ENCODE measurements around the gene DCX. TPM values are rescaled to one million over a fixed set of nuclear protein-coding genes. Genes with fewer than 3 reads are reported as not detected.

DCX gene
- total RNA-seq, 1 donor from 2014 or later, result 41.4 TPM

GRCh38 chrX:111268506-111268905 is 143.5 kb downstream of the DCX start:
- peaks cover 3% of the 10 kb centered on the region for H3K27me3 Mint-ChIP-seq
- no peak overlapping the region for H3K27ac Mint-ChIP-seq
- no peaks in the 10 kb centered on the region for H3K36me3 Mint-ChIP-seq
- no peak for TF ChIP-seq CTCF (conservative IDR thresholded peaks at IDR 0.05)
- H3K4me1 Mint-ChIP-seq (ENCODE audit: unreplicated experiment), result peaks cover 20% of the 10 kb centered on the region
- H3K9me3 Mint-ChIP-seq, result no peaks in the 10 kb centered on the region
- no peak for DNase-seq (ENCODE audit: extremely low spot score, unreplicated experiment)
- peak overlapping the region; percentile 84 for H3K4me3 Mint-ChIP-seq

- no peak for TF ChIP-seq CTCF (conservative IDR thresholded peaks at IDR 0.05)
- Mint-ChIP-seq H3K27ac (no peak overlapping the region), H3K36me3 (peaks cover 6% of the 10 kb centered on the region), H3K4me1 (ENCODE audit: unreplicated experiment) (peaks cover 15% of the 10 kb centered on the region), H3K27me3 (peaks cover 3% of the 10 kb centered on the region), H3K4me3 (no peak overlapping the region), H3K9me3 (peaks cover 4% of the 10 kb centered on the region)
- no peak for DNase-seq (ENCODE audit: extremely low spot score, unreplicated experiment)
These were observed 146.5 kb downstream of the DCX start for GRCh38 chrX:111265486-111265885.

GRCh38 chrX:111264385-111264784 is 147.6 kb downstream of the DCX start:
- no peak for DNase-seq (ENCODE audit: extremely low spot score, unreplicated experiment)
- H3K27me3 Mint-ChIP-seq, result peaks cover 3% of the 10 kb centered on the region
- H3K4me3 Mint-ChIP-seq, result no peak overlapping the region
- no peak for TF ChIP-seq CTCF (conservative IDR thresholded peaks at IDR 0.05)
- H3K4me1 Mint-ChIP-seq (ENCODE audit: unreplicated experiment), result peaks cover 9% of the 10 kb centered on the region
- H3K9me3 Mint-ChIP-seq, result peaks cover 4% of the 10 kb centered on the region
- H3K36me3 Mint-ChIP-seq, result peaks cover 6% of the 10 kb centered on the region
- H3K27ac Mint-ChIP-seq, result no peak overlapping the region

GRCh38 chrX:111262086-111262485 is 149.9 kb downstream of the DCX start:
- DNase-seq (ENCODE audit: extremely low spot score, unreplicated experiment), result no peak
- H3K36me3 Mint-ChIP-seq, result peaks cover 6% of the 10 kb centered on the region
- H3K4me3 Mint-ChIP-seq, result no peak overlapping the region
- no peak overlapping the region for H3K27ac Mint-ChIP-seq
- H3K27me3 Mint-ChIP-seq, result peaks cover 3% of the 10 kb centered on the region
- H3K4me1 Mint-ChIP-seq (ENCODE audit: unreplicated experiment), result peaks cover 11% of the 10 kb centered on the region
- TF ChIP-seq CTCF (conservative IDR thresholded peaks at IDR 0.05), result no peak
- peaks cover 4% of the 10 kb centered on the region for H3K9me3 Mint-ChIP-seq

- TF ChIP-seq CTCF (conservative IDR thresholded peaks at IDR 0.05), result no peak
- Mint-ChIP-seq H3K36me3 (peaks cover 6% of the 10 kb centered on the region), H3K4me3 (no peak overlapping the region), H3K4me1 (ENCODE audit: unreplicated experiment) (peaks cover 11% of the 10 kb centered on the region), H3K27ac (no peak overlapping the region), H3K27me3 (no peaks in the 10 kb centered on the region), H3K9me3 (peaks cover 4% of the 10 kb centered on the region)
- no peak for DNase-seq (ENCODE audit: extremely low spot score, unreplicated experiment)
These were observed 151.5 kb downstream of the DCX start for GRCh38 chrX:111260451-111260850.

GRCh38 chrX:111259559-111259958 is 152.4 kb downstream of the DCX start:
- Mint-ChIP-seq H3K9me3 (peaks cover 4% of the 10 kb centered on the region), H3K27me3 (no peaks in the 10 kb centered on the region), H3K27ac (no peak overlapping the region), H3K36me3 (peaks cover 6% of the 10 kb centered on the region), H3K4me1 (ENCODE audit: unreplicated experiment) (peaks cover 14% of the 10 kb centered on the region), H3K4me3 (no peak overlapping the region)
- TF ChIP-seq CTCF (conservative IDR thresholded peaks at IDR 0.05), result no peak
- no peak for DNase-seq (ENCODE audit: extremely low spot score, unreplicated experiment)

Measured in type B pancreatic cell (in vitro differentiated cells).